ENCODE results near the gene GPR6.
A peak's percentile ranks its signal among the peaks of the same experiment; 100 is the strongest.

Gene GPR6

GRCh38 chr6:109978174-109979032 is at the start of gene GPR6:
TSS of gene GPR6 (plus strand) at chr6:109978311. CDS start at chr6:109979113, 802 bp downstream.
- peak; percentile 45 for DNase-seq

GRCh38 chr6:109934293-109934692 is 43.8 kb upstream of the GPR6 start:
- DNase-seq: no peak

DNA sequence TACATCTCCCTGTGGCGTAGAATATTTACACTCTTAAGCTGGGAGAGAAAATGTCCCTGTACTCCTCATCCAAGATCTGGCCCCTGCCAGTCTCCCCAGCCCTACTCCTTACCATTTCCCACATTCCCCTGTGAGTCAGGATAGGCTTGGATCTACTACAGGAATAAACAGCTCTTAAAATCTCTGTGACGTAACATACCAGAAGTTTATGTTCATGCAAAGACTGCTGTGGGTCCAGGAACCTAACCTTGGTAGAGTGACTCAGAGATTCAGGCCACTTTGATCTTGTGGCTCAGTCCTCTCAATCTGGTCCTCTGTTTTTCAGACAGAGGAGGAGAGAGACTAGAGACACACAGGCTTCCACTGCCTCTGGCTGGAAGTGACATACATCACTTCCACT is 38.5 kb upstream of the GPR6 start:
- DNase-seq: no peak

DNA sequence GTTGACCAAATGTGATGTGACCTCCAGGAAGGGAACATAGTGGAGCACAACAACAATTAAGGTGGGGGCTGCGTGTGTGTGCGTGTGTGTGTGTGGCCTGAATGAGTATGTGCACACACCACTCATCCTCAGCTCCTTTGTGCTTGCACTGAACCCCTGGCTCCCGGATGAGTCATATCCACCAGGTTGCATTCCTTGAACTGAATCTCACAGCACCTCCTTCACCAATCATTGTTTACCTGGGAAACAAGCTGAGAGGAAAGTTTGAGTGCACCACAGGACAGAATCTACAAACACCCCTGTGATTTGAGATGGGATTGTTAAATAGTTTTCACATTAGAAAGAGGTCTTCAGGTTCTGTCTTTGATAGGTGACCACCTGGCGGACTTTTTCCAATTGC is 33.7 kb upstream of the GPR6 start:
- no peak for DNase-seq

- DNase-seq: no peak
These were observed 33.0 kb upstream of the GPR6 start for GRCh38 chr6:109945091-109945490.

- DNase-seq: no peak
These were observed 31.1 kb upstream of the GPR6 start for GRCh38 chr6:109946979-109947378.

DNA sequence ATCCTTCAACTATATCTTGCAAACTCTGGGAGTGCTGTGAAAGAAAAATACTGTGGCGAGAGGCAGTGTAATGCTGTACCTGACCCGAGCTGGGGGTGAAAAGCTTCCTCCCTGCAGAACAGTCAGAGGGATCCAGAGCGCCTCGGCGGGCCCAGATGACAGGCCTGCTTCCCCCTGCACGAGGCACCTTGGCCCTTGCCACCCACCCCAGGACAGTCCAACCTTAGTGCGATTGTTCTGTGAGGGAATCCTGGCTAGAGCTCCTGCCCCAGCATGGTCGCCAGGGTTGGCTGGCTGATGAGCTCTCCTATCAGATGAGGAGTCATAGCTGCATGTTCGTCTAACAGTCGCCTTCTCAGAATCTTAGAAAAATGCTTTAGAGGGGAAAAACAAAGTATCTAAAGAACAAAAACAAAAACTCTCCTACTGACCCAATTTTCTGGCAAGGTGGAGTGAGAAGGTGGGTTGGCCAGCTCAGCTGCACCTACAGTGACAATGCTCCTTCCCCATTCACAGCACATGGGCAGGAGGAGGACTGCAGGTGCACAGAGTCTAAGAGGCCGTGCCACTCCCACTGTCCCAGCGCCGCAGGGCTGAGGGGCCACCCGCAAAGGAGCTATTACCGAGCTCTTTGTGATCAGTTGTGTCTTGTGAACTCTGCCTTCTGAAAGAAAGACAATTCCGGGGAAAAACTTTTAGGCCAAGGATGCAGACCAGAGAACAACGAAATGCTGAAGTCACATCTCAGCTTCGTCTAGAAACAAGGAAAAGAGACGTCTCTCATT is 28.6 kb upstream of the GPR6 start:
- DNase-seq: no peak

GRCh38 chr6:109955491-109955890 is 22.6 kb upstream of the GPR6 start:
- DNase-seq: no peak

- DNase-seq: no peak
These were observed 19.5 kb upstream of the GPR6 start for GRCh38 chr6:109958626-109959025.

DNA sequence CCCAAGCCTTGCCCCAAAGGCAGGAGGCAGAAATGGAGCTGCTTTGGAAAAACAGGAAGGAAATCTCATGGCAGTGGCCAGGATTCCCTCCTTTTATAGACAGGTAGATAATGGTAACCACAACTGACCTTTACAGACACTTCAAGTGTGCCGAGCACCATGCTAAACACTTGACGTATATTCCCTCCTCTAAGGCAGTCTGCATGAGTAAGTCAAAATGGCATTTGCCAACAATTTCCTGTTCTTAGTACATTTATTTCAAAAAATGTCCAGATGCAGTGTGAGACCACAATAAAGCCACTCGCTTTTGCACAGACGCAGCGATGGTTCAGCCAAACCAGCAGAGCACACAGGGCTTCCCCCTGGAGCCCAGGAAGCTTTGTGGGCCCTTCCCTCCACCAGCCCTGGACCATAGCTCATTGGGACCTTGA is 16.5 kb upstream of the GPR6 start:
- DNase-seq: no peak

DNA sequence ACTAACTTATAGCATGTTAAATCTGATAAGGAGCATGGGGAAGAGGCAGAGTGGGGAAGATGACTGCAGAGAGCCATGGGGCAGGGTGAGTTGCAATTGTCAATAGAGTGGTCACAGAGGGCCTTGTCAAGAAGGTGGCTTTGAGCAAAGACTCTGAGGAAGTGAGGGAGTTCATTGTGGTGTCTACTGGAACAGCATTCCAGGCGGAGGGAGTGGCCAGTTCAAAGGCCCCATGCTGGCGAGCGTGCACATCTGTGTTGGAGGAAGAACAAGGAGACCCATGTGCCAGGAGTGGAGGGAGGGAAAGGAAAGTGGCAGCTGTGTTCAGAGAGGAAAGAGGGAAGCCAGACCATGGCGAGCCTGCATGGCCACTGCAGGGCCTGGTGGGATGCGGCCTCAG is 15.8 kb upstream of the GPR6 start:
- DNase-seq: no peak

DNA sequence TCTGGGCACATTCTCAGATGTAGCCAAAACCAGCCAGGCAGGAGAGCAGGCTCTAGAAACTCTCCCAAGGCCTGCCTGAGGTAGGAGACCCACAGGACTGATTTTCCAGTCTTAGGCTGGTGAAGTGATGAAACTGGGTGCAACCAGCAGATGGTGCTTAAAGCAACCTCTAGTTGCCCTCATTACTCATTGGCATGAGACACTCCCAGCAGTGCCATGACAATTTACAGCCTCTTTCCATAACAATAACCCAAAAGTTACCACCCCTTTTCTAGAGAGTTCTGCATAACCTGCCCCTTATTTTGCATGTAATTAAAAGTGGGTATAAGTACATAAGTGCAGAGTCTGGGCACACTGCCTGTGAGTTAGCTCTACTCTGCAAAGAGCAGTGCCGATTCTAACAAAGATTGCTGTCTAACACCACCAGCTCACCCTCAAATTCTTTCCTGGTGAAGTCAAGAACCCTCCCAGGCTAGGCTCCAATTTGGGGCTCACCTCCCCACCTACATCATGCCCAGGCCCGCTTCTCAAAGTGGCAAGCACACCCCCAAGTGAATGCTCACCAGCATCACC is 14.4 kb upstream of the GPR6 start:
- no peak for DNase-seq

DNA sequence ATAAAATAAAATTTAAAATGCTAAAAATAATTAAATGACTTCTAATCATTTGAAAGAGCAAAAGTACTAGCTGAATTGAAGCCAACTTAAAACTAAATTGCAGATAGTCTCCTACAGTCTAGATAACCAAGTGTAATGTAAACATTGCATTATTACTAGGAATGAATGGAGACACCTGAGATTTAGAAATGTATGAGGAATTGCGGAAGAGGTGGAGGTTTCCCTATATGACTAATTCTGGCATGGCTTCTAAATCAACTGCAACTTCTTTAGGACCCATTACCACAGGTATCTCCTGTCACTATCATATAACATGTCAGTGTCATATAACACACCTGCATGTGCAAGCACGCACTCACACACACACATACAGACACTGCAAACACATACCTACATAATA is 13.2 kb upstream of the GPR6 start:
- DNase-seq: no peak

GRCh38 chr6:109966299-109966698 is 11.8 kb upstream of the GPR6 start:
- DNase-seq: no peak

GRCh38 chr6:109977791-109978173 is 329 bp upstream of the GPR6 start:
- DNase-seq: no peak

GRCh38 chr6:109979033-109979921 is 1.2 kb downstream of the GPR6 start:
- DNase-seq: no peak

GRCh38 chr6:109984410-109984809 is 6.3 kb downstream of the GPR6 start:
- no peak for DNase-seq

GRCh38 chr6:109987196-109987595 is 9.1 kb downstream of the GPR6 start:
- no peak for DNase-seq

DNA sequence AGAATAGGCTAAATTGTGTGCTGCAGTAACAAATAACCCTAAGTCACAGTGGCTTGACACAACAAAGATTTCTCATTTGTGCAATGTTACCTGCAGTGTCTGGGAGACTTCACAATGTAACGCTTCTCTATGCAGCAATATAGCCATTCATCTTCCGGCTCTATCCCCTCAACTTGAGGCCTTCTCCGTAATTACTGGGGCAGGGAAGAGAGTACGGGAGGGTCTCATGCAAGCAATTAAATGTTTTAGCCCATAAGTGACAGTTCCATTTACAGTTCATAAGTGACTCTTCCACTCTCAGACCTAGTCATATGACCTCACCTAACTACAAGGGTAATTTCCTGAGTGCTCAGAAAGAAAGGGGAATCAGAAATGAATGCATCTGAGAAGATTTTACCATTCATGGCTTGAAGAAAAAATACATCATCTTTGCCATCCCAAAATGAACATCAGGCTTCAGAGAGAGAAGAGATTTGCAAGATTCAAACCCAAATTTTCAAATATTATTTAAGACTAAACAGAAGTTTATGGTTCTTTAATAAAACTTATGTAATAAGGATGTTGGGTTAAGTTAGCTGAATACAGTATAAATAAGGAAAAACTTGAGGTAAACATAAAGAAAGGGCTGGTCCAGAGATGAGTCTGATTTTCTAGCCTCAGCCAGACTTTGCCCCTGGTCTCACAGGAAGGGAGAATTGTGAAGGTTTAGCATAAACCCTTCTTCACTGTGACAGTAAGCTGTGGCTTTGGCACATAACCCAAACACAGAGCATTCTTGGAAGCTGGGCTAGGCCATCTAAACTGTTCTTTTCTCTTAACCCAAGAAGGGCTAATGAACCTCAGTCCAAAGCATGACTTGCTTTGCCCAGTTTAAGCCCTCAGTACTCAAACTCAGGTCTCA is 13.3 kb downstream of the GPR6 start:
- no peak for DNase-seq

GRCh38 chr6:109998159-109998785 is 20.2 kb downstream of the GPR6 start:
- DNase-seq: no peak

DNA sequence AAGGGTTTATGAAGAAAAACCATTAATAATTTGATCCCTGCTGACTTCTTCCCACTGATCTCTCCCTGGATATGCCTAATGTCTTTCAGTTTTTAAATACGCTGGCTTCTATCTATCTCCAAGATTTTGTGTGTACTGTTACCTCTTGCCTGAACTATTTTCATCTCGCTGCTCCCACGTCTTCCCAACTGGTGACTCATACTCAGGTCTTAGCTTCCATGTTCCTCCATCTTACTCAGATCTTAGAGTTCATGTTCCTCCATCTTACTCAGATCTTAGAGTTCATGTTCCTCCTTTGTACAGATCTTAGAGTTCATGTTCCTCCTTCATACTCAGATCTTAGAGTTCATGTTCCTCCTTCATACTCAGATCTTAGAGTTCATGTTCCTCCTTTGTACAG is 21.6 kb downstream of the GPR6 start:
- DNase-seq: no peak
